GM19043 (cell line): ENCODE results near the gene PPP6R3.
"Not testable (repeated sequence)": the region's sequence is repeated elsewhere in the genome, so short reads cannot be mapped to it uniquely, and the experiment has no call there.

ENCODE experiments used
- ATAC-seq: cut with Tn5 transposase; IDR thresholded peaks from one replicate; pipeline ENCODE4 v1.9.1; 2021; ENCODE audit warnings: low read depth; ENCODE audit not compliant: unreplicated experiment

PPP6R3 gene

GRCh38 chr11:68523033-68523432 lies 62.5 kb downstream of the PPP6R3 start:
- no peak for ATAC-seq

GRCh38 chr11:68523743-68524142 lies 63.2 kb downstream of the PPP6R3 start:
- no peak for ATAC-seq

- no peak for ATAC-seq
These were observed 63.7 kb downstream of the PPP6R3 start for GRCh38 chr11:68524213-68524612.

GRCh38 chr11:68524681-68525080 lies 64.1 kb downstream of the PPP6R3 start:
- ATAC-seq, result no peak

GRCh38 chr11:68525336-68525735 lies 64.8 kb downstream of the PPP6R3 start:
- no peak for ATAC-seq

GRCh38 chr11:68525930-68526329 lies 65.4 kb downstream of the PPP6R3 start:
- no peak for ATAC-seq

GRCh38 chr11:68527585-68527984 lies 67.0 kb downstream of the PPP6R3 start:
- ATAC-seq, result no peak

- ATAC-seq, result no peak
These were observed 68.1 kb downstream of the PPP6R3 start for GRCh38 chr11:68528630-68529029.

GRCh38 chr11:68531129-68531693 lies 70.7 kb downstream of the PPP6R3 start:
- ATAC-seq, result no peak

- no peak for ATAC-seq
These were observed 72.3 kb downstream of the PPP6R3 start for GRCh38 chr11:68532727-68533369.

- no peak for ATAC-seq
These were observed 73.4 kb downstream of the PPP6R3 start for GRCh38 chr11:68533945-68534344.

GRCh38 chr11:68535098-68535497 lies 74.5 kb downstream of the PPP6R3 start:
- ATAC-seq, result no peak

GRCh38 chr11:68536706-68537105 lies 76.2 kb downstream of the PPP6R3 start:
- no peak for ATAC-seq

- no peak for ATAC-seq
These were observed 77.5 kb downstream of the PPP6R3 start for GRCh38 chr11:68538025-68538424.

GRCh38 chr11:68539395-68539794 lies 78.8 kb downstream of the PPP6R3 start:
- ATAC-seq, result no peak

- ATAC-seq, result not testable (repeated sequence)
These were observed 80.0 kb downstream of the PPP6R3 start for GRCh38 chr11:68540504-68540903.

GRCh38 chr11:68541116-68541515 lies 80.6 kb downstream of the PPP6R3 start:
- ATAC-seq, result no peak

- ATAC-seq, result no peak
These were observed 81.4 kb downstream of the PPP6R3 start for GRCh38 chr11:68541991-68542390.

- no peak for ATAC-seq
These were observed 82.1 kb downstream of the PPP6R3 start for GRCh38 chr11:68542617-68543016.

GRCh38 chr11:68543594-68543993 lies 83.0 kb downstream of the PPP6R3 start:
- no peak for ATAC-seq

GRCh38 chr11:68545347-68545746 lies 84.8 kb downstream of the PPP6R3 start:
- no peak for ATAC-seq

GRCh38 chr11:68545796-68546195 lies 85.2 kb downstream of the PPP6R3 start:
- ATAC-seq, result no peak

- ATAC-seq, result no peak
These were observed 86.0 kb downstream of the PPP6R3 start for GRCh38 chr11:68546555-68546954.
